Measurements from ENCODE around the gene FOXL2NB. TPM values are rescaled to one million over a fixed set of nuclear protein-coding genes. Genes with fewer than 3 reads are reported as not detected.

The FOXL2NB gene
- total RNA-seq, 1 donor from 2014 or later: 3.5 TPM

- no peak for DNase-seq (ENCODE audit: low read depth)
- no peak overlapping the region for H3K4me3 ChIP-seq (ENCODE audit: low read depth, low read length)
- no peak for TF ChIP-seq CTCF (conservative IDR thresholded peaks at IDR 0.05; ENCODE audit: low read depth, low read length)
Measured at GRCh38 chr3:138928727-138929372, 18.2 kb upstream of the FOXL2NB start.

GRCh38 chr3:138933068-138933668 is 13.8 kb upstream of the FOXL2NB start:
- no peak overlapping the region for H3K4me3 ChIP-seq (ENCODE audit: low read depth, low read length)
- no peak for TF ChIP-seq CTCF (conservative IDR thresholded peaks at IDR 0.05; ENCODE audit: low read depth, low read length)
- no peak for DNase-seq (ENCODE audit: low read depth)

DNA sequence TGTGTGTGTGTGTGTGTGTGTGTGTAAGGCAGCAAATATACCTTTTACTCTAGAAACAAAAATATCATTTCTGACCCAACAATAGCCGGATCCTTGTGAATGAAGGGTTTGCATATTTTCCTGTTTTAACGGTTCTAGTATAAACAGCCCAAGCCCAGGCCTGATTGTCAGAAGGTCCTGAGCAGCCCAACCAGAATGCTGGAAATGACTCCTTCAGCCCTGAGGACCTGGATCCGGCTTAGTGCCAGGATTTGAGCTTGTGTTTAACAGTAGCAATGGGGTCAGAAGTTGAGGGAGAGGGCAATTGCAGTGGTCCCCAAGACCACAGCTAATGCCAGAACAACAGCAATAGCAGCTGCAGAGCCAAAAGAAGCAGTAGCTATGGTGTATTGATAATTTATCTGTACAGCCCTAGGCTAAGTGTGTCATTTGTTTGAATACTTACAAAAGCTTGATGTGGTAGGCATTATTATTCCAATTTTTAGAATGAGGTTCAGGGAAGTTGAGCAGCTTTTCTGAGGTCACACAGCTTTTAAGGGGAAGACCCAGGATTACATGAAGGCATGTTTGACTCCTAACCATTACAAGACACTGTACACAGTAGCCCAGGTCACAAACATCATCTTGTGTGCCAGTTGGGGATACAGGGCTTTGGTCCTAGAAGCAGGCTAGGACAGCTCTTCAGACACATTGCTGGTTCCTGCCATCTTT is 12.9 kb upstream of the FOXL2NB start:
- no peak for DNase-seq (ENCODE audit: low read depth)
- no peak for TF ChIP-seq CTCF (conservative IDR thresholded peaks at IDR 0.05; ENCODE audit: low read depth, low read length)
- no peak overlapping the region for H3K4me3 ChIP-seq (ENCODE audit: low read depth, low read length)

- H3K4me3 ChIP-seq (ENCODE audit: low read depth, low read length): peak overlapping the region; percentile 48
- TF ChIP-seq CTCF (conservative IDR thresholded peaks at IDR 0.05; ENCODE audit: low read depth, low read length): no peak
- no peak for DNase-seq (ENCODE audit: low read depth)
Measured at GRCh38 chr3:138935505-138935862, 11.5 kb upstream of the FOXL2NB start.

- peak overlapping the region; percentile 48 for H3K4me3 ChIP-seq (ENCODE audit: low read depth, low read length)
- peak; percentile 65 for TF ChIP-seq CTCF (conservative IDR thresholded peaks at IDR 0.05; ENCODE audit: low read depth, low read length)
- no peak for DNase-seq (ENCODE audit: low read depth)
Measured at GRCh38 chr3:138935863-138936740, 10.9 kb upstream of the FOXL2NB start.

GRCh38 chr3:138936741-138937689 is 10.0 kb upstream of the FOXL2NB start:
- no peak overlapping the region for H3K4me3 ChIP-seq (ENCODE audit: low read depth, low read length)
- TF ChIP-seq CTCF (conservative IDR thresholded peaks at IDR 0.05; ENCODE audit: low read depth, low read length): no peak
- DNase-seq (ENCODE audit: low read depth): no peak

All from epithelial cell of proximal tubule (primary cell).